ENCODE measurements around the gene MYO18B. TPM values are rescaled to one million over a fixed set of nuclear protein-coding genes. Genes with fewer than 3 reads are reported as not detected.

MYO18B gene
- total RNA-seq, 2 experiments from 2014 or later: 1.6 to 1.8 TPM

- POLR2A ChIA-PET: no interaction called here
- Mint-ChIP-seq H3K4me3 (no peak overlapping the region), H3K27me3 (peaks cover 3% of the 10 kb centered on the region), H3K4me1 (ENCODE audit: low read depth) (no peaks in the 10 kb centered on the region), H3K36me3 (ENCODE audit: low read depth) (no peaks in the 10 kb centered on the region), H3K27ac (no peak overlapping the region), H3K9me3 (no peaks in the 10 kb centered on the region)
- ATAC-seq (no peak), DNase-seq (no peak)
- CTCF ChIA-PET: no interaction called here
- intact Hi-C loops (cut with micrococcal nuclease): no loop called here
- no peak for TF ChIP-seq CTCF (IDR thresholded peaks at IDR 0.05)
Measured at GRCh38 chr22:26056455-26057200, 314.6 kb downstream of the MYO18B start.

GRCh38 chr22:26057731-26058130 is 315.7 kb downstream of the MYO18B start:
- no peak for TF ChIP-seq CTCF (IDR thresholded peaks at IDR 0.05)
- no peaks in the 10 kb centered on the region for H3K4me1 Mint-ChIP-seq (ENCODE audit: low read depth)
- H3K36me3 Mint-ChIP-seq (ENCODE audit: low read depth): no peaks in the 10 kb centered on the region
- DNase-seq (no peak), ATAC-seq (no peak)
- ChIA-PET POLR2A (no interaction called here), CTCF (no interaction called here)
- peaks cover 3% of the 10 kb centered on the region for H3K27me3 Mint-ChIP-seq
- H3K9me3 Mint-ChIP-seq: no peaks in the 10 kb centered on the region
- no peak overlapping the region for H3K4me3 Mint-ChIP-seq
- no peak overlapping the region for H3K27ac Mint-ChIP-seq
- intact Hi-C loops (cut with micrococcal nuclease): no loop called here

GRCh38 chr22:26064048-26064447 is 322.1 kb downstream of the MYO18B start:
- no peak overlapping the region for H3K4me3 Mint-ChIP-seq
- no peaks in the 10 kb centered on the region for H3K4me1 Mint-ChIP-seq (ENCODE audit: low read depth)
- no peaks in the 10 kb centered on the region for H3K9me3 Mint-ChIP-seq
- ATAC-seq (no peak), DNase-seq (no peak)
- no peak overlapping the region for H3K27ac Mint-ChIP-seq
- H3K36me3 Mint-ChIP-seq (ENCODE audit: low read depth): no peaks in the 10 kb centered on the region
- no peak for TF ChIP-seq CTCF (IDR thresholded peaks at IDR 0.05)
- intact Hi-C loops (cut with micrococcal nuclease): no loop called here
- ChIA-PET POLR2A (no interaction called here), CTCF (no interaction called here)
- H3K27me3 Mint-ChIP-seq: peaks cover 6% of the 10 kb centered on the region

- POLR2A ChIA-PET: no interaction called here
- Mint-ChIP-seq H3K4me3 (no peak overlapping the region), H3K27me3 (peaks cover 7% of the 10 kb centered on the region), H3K4me1 (ENCODE audit: low read depth) (no peaks in the 10 kb centered on the region), H3K27ac (no peak overlapping the region), H3K36me3 (ENCODE audit: low read depth) (no peaks in the 10 kb centered on the region), H3K9me3 (no peaks in the 10 kb centered on the region)
- ATAC-seq (no peak), DNase-seq (no peak)
- CTCF ChIA-PET: no interaction called here
- intact Hi-C loops (cut with micrococcal nuclease): no loop called here
- TF ChIP-seq CTCF (IDR thresholded peaks at IDR 0.05): no peak
Measured at GRCh38 chr22:26065847-26066246, 323.9 kb downstream of the MYO18B start.

GRCh38 chr22:26066534-26066933 is 324.5 kb downstream of the MYO18B start:
- intact Hi-C loops (cut with micrococcal nuclease): no loop called here
- Mint-ChIP-seq H3K36me3 (ENCODE audit: low read depth) (no peaks in the 10 kb centered on the region), H3K4me3 (no peak overlapping the region), H3K27ac (no peak overlapping the region), H3K27me3 (peaks cover 7% of the 10 kb centered on the region), H3K4me1 (ENCODE audit: low read depth) (no peaks in the 10 kb centered on the region), H3K9me3 (no peaks in the 10 kb centered on the region)
- no peak for TF ChIP-seq CTCF (IDR thresholded peaks at IDR 0.05)
- ATAC-seq: no peak
- ChIA-PET CTCF (no interaction called here), POLR2A (no interaction called here)
- no peak for DNase-seq
